ENCODE data around the gene ADCY3.

The ADCY3 gene

DNA sequence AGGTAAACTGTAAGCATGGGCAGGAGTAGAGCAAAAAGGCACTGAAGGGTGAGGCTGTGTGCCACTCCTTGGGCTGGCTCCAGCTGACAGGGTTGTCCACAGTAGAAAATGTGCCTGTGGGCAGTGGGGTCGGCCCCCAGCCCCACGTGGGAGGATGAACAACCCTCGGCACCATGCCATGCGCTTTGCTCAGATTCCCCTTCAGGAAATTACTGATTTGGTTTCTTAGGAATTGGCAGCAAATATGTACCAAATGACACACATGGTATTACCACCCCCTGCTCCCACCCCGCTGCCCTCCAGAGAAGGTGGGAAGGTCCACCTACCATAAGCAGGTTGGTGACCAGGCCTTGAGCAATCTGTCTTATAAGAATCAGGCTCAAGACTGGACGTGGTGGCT is 13.6 kb downstream of the ADCY3 start:
- DNase-seq (ENCODE audit: low read depth in 2 of 2) = no peak

DNA sequence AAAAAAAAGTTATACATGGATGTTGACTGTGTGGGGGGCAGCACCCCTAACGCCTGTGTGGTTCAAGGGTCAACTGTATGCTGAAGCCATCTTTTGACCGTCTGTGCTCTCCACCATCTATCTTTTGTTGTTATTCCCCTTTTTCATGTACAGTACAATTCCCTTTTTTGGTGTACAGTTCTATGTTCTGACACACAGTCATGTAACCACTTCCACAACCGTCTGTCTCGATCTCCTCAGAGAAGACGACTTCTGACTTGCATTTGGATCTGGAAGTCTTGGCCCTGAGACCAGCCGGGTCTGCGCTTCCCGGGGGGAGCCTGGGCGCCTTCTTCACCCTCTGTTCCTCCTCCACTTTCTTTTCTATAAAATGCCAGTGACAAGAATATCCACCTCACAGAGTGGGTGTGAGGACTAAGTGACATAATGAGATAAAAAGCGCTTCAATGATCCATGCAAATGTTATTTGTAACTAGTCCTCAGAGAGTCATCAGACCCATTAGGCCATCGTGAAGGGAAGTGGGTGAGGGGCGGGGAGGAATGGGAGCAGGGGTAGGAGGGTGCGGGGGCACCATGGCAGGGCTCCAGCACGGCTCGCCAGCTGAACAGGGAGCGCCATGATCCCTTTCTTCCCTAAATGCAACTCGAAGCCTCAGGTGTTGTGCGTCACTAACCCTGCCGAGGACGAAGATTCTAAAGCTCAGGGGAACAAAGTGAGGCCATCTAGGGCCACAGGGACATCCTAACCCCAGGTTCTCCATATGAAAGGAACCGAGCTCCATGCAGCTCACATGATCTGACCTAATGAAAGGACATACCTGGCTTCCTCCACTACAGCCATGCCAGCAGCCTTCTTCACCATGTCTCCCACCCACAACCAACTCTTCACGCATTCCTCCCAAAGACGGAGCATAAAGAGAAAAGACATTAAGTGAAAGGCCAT is 16.6 kb downstream of the ADCY3 start:
- no peak for DNase-seq (ENCODE audit: low read depth in 2 of 2)

GRCh38 chr2:24899361-24899910 is 20.6 kb downstream of the ADCY3 start:
- no peak for DNase-seq (ENCODE audit: low read depth in 2 of 2)

GRCh38 chr2:24898122-24899109 is 21.6 kb downstream of the ADCY3 start:
- no peak for DNase-seq (ENCODE audit: low read depth in 2 of 2)

GRCh38 chr2:24894750-24895149 is 25.3 kb downstream of the ADCY3 start:
- no peak for DNase-seq (ENCODE audit: low read depth in 2 of 2)

DNA sequence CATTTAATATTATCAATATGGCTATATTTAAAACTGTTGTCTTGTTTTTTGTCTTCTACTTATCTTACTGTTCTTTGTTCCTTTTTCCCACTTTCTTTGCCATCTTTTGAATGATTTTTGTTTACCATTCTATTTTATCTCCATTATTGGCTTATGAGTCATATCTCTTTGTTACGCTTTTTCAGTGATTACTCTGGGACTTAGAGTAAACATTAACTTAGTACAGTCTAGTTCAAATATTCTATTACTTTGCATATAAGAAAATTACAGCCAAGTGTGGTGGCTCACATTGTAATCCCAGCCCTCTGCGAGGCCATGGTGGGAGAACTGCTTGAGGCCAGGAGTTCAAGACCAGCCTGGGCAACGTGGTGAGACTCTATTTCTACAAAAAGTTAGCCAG is 26.1 kb downstream of the ADCY3 start:
- DNase-seq (ENCODE audit: low read depth in 2 of 2) = no peak

- DNase-seq (ENCODE audit: low read depth in 2 of 2) = no peak
These were observed 27.1 kb downstream of the ADCY3 start for GRCh38 chr2:24892928-24893327.

GRCh38 chr2:24891201-24891600 is 28.8 kb downstream of the ADCY3 start:
- DNase-seq (ENCODE audit: low read depth in 2 of 2) = no peak

GRCh38 chr2:24889221-24889620 is 30.8 kb downstream of the ADCY3 start:
- DNase-seq (ENCODE audit: low read depth in 2 of 2) = no peak

- no peak for DNase-seq (ENCODE audit: low read depth in 2 of 2)
These were observed 31.9 kb downstream of the ADCY3 start for GRCh38 chr2:24888177-24888576.

DNA sequence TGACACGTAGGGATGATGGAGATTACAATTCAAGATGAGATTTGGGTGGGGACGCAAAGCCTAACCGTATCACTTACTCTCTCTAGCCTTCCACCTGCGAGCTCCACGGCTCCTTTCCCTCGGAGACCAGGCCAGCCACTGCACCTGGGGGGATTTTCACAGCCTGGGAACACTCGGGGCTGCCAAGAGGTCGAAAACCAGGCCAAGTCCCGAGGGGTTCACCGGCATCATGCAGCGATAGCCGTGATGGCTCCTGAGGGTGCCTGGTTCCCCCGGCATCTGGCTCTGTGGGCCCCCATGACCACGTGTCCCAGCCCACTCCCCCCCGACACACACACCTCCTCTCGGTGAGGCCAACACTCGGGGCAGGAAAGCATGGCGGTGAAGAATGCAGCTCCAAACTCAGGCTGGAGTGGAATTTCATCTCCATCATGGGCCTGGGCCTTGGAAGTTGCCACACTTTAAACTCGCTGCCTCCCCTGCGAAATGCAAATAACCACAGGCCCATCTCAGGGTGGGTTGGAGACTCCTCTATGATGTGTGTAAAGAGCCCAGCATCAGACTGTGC is 32.6 kb downstream of the ADCY3 start:
- DNase-seq (ENCODE audit: low read depth in 2 of 2) = no peak

GRCh38 chr2:24886691-24887304 is 33.2 kb downstream of the ADCY3 start:
- DNase-seq (ENCODE audit: low read depth in 2 of 2) = no peak

DNA sequence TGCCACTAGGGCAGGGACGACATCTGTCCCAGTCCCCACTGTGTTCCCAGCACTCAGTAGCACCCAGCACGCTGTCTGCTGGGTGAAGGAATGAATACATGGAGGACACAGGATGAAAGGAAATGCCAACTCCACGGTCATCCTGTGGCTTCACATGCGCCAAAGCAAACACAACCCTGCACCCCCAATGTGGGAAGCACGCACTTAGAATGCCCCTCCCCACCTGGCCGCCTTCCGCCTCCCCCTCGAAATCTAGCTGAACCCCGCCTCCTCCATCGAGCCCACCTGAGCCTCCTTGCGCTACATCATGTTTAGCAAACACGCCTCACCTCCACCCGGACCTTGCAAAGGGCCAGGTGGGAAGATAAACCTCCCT is 33.9 kb downstream of the ADCY3 start:
- no peak for DNase-seq (ENCODE audit: low read depth in 2 of 2)

DNA sequence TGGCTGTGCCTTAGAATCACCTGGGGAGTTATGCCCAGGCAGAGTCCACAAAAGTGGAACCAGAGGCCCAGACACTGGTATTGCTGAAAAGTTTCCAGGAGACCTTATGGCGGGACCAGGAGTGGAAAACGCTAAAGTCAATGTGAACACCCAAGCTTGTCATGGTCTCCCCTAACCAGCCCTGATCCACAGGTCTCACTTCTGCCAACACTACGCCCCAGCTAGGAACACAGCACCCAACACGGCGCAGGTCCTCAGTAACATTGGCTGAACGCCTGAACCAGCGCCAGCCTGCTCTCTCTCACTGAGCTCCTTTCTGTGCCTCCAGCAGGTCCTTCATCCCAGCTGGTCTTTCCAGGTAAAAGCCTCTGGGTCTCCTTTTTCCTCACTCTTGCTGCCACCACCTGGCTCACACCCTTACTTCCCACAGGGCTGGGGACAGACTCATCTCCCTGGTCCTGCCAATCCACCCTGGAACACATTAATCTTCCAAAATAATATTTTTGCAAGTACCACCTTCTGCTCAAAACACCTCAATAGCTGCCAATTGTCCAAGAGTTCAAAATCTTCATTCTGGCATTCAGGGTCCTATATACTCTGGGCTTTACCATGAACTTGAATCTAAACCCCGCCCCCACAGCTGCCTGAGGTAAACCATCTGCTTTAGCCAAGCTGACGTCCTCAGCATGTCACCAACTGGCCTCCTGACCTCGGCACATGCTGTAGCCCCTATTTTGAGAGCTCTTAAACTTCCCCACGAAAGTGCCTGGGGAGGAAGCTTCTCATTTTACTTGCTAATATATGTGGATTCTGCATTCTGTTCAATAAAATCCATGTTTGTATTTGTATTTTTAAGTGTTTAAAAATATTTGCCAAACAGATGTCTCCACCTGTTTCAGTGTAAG is 34.6 kb downstream of the ADCY3 start:
- DNase-seq (ENCODE audit: low read depth in 2 of 2) = no peak

- no peak for DNase-seq (ENCODE audit: low read depth in 2 of 2)
These were observed 36.1 kb downstream of the ADCY3 start for GRCh38 chr2:24883946-24884345.

DNA sequence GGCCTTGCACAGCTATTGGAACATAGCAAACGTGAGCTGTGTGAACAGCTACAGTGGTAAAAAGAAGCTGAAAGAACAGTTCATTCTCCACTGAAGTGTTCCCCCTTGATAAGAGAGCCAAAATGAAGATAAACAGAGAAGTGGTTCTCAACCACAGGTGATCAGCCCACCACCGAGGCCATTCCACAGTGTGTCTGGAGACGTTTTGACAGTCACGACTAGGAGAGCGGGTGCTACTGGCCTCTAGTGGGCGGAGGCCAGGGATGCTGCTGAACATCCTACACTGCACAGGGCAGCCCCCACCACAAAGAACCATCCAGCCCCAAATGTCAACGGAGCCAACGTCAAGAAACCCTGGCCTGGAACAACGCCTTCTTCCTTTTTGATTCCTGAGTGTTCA is 38.4 kb downstream of the ADCY3 start:
- DNase-seq (ENCODE audit: low read depth in 2 of 2) = no peak

DNA sequence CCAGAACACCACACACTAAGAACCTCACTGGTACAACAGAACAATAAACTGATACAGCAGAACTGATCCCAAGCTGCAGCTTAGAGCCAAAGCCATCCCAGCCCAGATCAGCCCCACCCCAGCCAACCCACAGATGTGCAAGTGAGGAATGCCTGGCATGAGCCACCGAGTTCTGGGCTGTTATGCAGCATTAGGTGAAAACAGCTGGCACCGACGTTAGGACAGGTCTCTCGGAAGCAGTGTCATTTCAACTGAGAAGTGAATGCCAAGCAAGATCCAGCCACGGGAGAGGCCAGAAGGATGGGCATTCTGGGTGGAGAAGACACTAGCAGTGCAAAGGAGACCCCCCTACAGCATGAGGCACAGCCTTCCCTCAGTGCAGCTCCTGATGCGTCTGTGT is 38.9 kb downstream of the ADCY3 start:
- DNase-seq (ENCODE audit: low read depth in 2 of 2) = no peak

DNA sequence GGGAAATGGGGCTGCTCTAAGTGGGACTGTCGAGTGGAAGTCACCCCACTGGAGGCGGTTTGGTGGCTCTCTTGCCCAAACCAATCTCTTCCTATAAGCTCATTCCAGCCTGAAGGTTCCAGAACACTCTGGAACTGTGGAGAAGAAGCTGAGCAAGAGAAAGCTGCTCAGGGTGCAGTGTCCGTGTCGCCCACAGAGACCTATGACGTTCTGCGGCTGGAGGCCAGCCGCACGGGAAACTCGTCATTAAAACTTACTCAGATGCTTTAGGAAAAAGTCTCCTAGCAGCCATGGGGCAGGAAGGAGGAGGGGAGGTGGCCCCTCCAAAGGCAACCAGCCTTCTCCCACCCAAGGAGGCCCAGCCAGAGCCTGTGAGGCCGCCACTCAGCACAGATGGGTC is 41.7 kb downstream of the ADCY3 start:
- DNase-seq (ENCODE audit: low read depth in 2 of 2) = no peak

GRCh38 chr2:24877646-24878045 is 42.4 kb downstream of the ADCY3 start:
- no peak for DNase-seq (ENCODE audit: low read depth in 2 of 2)

DNA sequence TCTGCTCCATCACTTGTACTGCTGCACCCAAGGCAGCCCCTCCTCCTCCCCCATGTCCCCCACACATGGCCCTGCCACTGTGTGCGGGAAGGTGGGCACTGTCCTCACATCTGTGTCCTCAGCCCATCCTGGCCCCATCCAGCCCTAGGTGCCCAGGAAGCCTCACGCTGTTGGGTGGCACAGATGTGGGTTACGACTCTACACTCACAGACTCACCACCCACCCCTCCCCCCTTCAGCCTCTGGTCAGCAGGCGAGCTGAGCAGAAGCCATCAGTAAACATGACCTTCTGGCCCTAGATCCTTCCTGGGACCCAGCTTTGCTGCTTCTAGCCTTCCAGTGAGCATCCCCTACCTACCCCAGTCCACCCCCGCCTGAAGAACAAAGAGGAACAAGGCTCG is 43.0 kb downstream of the ADCY3 start:
- DNase-seq (ENCODE audit: low read depth in 2 of 2) = no peak
